Esophagus muscularis mucosa (tissue), 4 donors: ENCODE results near the gene SFPQ. TPM values are rescaled to one million over a fixed set of nuclear protein-coding genes. Genes with fewer than 3 reads are reported as not detected.

Experiments
- DNase-seq: peaks from one replicate; pipeline ENCODE4 v3.0.0-alpha.2; 2017; ENCODE audit errors: extremely low spot score
- H3K27ac ChIP-seq, 4 donors: fragments of 200-600 bp; sonication (generic); replicated peaks in 1 of 4; 1 replicate in 3 of 4; 2 replicates in 1 of 4; pipeline ENCODE4 v1.5.1; 2016 to 2019; ENCODE audit warnings: mild to moderate bottlenecking in 1 of 4
- H3K27me3 ChIP-seq, 4 donors: fragments of 200-600 bp; sonication (generic); one replicate each; pipeline versions ENCODE4 v1.5.1 to v1.6.0; 2016 to 2019
- H3K36me3 ChIP-seq, 4 donors: fragments of 200-600 bp; sonication (generic); one replicate each; pipeline ENCODE4 v1.5.1; 2016 to 2019
- H3K4me1 ChIP-seq, 4 donors: fragments of 200-600 bp; sonication (generic); one replicate each; pipeline ENCODE4 v1.5.1; 2016 to 2019
- H3K4me3 ChIP-seq, 4 donors: fragments of 200-600 bp; sonication (generic); 1 replicate in 2 of 4; 2 replicates in 2 of 4; pipeline ENCODE4 v1.5.1; 2016 to 2019; ENCODE audit warnings: mild to moderate bottlenecking in 4 of 4, moderate library complexity in 1 of 4
- H3K9me3 ChIP-seq, 4 donors: fragments of 200-600 bp; sonication (generic); 1 replicate in 3 of 4; 2 replicates in 1 of 4; pipeline ENCODE4 v1.5.1; 2016 to 2019
- CTCF ChIP-seq, 3 experiments: fragments of 200-600 bp in 2 of 3; fragments of 450-650 bp in 1 of 3; sonication (generic) in 2 of 3; IDR thresholded peaks; one replicate each; pipeline ENCODE4 v1.5.1; 2017 to 2019; ENCODE audit warnings: antibody characterized with exemption in 3 of 3, mild to moderate bottlenecking in 2 of 3, moderate library complexity in 1 of 3
- EP300 ChIP-seq: sonication (generic); formaldehyde crosslinking; IDR thresholded peaks from one replicate; pipeline ENCODE4 v1.6.1; 2017; ENCODE audit warnings: antibody characterized with exemption
- POLR2A ChIP-seq: fragments of 450-650 bp; IDR thresholded peaks from one replicate; pipeline ENCODE4 v1.6.1; 2017; ENCODE audit warnings: antibody characterized with exemption, moderate library complexity, mild to moderate bottlenecking, low read depth
- POLR2AphosphoS5 ChIP-seq, 2 donors: sonication (generic); formaldehyde crosslinking; IDR thresholded peaks; one replicate each; pipeline ENCODE4 v1.6.1; 2017; ENCODE audit warnings: antibody characterized with exemption in 2 of 2
- WGBS: methylation state at CpG from one replicate; pipeline ENCODE4 v1.1.5; 2018; 5-methylcytosine and 5-hydroxymethylcytosine counted together
- intact Hi-C: fragments of 100-400 bp; cut with DNase I; formaldehyde crosslinking; loops from one replicate; pipeline ENCODE4 v1.15.1; 2023
- total RNA-seq, 4 donors: library from RNA; depleted of rRNA; stranded (reverse); fragments of >200 nt; gene quantifications; one replicate each; pipeline versions ENCODE4 v1.1.0 to v1.2.1, GENCODE V29; 2016

Gene SFPQ
- total RNA-seq, 4 donors from 2014 or later = 81.1 to 160 (median 127) TPM

- H3K9me3 ChIP-seq = no peaks in the 10 kb centered on the region
- no peak overlapping the region for H3K4me3 ChIP-seq
- no peak for TF ChIP-seq CTCF (IDR thresholded peaks at IDR 0.05)
- no peak for TF ChIP-seq POLR2AphosphoS5 (IDR thresholded peaks at IDR 0.05)
- TF ChIP-seq POLR2A = no peak
- TF ChIP-seq EP300 = no peak
- no peak overlapping the region for H3K27ac ChIP-seq
- intact Hi-C loops = no loop called here
- H3K4me1 ChIP-seq = peaks cover 51 to 97% (median 92%) of the 10 kb centered on the region in 4 donors
- H3K27me3 ChIP-seq = no peaks in the 10 kb centered on the region
- no peak for DNase-seq
- peaks cover 78 to 100% (median 96%) of the 10 kb centered on the region in 4 donors for H3K36me3 ChIP-seq
- 80% methylated on average over 12 of the region's 12 CpGs for WGBS
Measured at GRCh38 chr1:35184495-35185199, 8.3 kb downstream of the SFPQ start.

- WGBS = 50% methylated on average over 4 of the region's 4 CpGs
- no peak for DNase-seq
- intact Hi-C loops = no loop called here
- H3K27ac ChIP-seq = no peak overlapping the region
- H3K27me3 ChIP-seq = no peaks in the 10 kb centered on the region
- peaks cover 40 to 85% (median 80%) of the 10 kb centered on the region in 4 donors for H3K4me1 ChIP-seq
- peaks cover 61 to 99% (median 91%) of the 10 kb centered on the region in 4 donors for H3K36me3 ChIP-seq
- no peaks in the 10 kb centered on the region for H3K9me3 ChIP-seq
- TF ChIP-seq POLR2AphosphoS5 (IDR thresholded peaks at IDR 0.05) (no peak), EP300 (no peak), CTCF (IDR thresholded peaks at IDR 0.05) (no peak), POLR2A (no peak)
- H3K4me3 ChIP-seq = no peak overlapping the region
Measured at GRCh38 chr1:35181790-35182455, 11.0 kb downstream of the SFPQ start.

GRCh38 chr1:35180776-35181374, 12.1 kb downstream of the SFPQ start:
- peaks cover 30 to 75% (median 70%) of the 10 kb centered on the region in 4 donors for H3K4me1 ChIP-seq
- 88% methylated on average over 7 of the region's 7 CpGs for WGBS
- H3K36me3 ChIP-seq = peaks cover 61 to 99% (median 91%) of the 10 kb centered on the region in 4 donors
- TF ChIP-seq POLR2AphosphoS5 (IDR thresholded peaks at IDR 0.05) = no peak
- no peak for TF ChIP-seq POLR2A
- no peak for TF ChIP-seq CTCF (IDR thresholded peaks at IDR 0.05)
- TF ChIP-seq EP300 = no peak
- intact Hi-C loops = no loop called here
- H3K27ac ChIP-seq = no peak overlapping the region
- no peaks in the 10 kb centered on the region for H3K9me3 ChIP-seq
- no peak overlapping the region for H3K4me3 ChIP-seq
- no peaks in the 10 kb centered on the region for H3K27me3 ChIP-seq
- no peak for DNase-seq

- 43% methylated on average over 1 of the region's 1 CpG for WGBS
- Histone ChIP-seq H3K27me3 (no peaks in the 10 kb centered on the region), H3K4me1 (peaks cover 26 to 65% (median 60%) of the 10 kb centered on the region in 4 donors), H3K27ac (no peak overlapping the region), H3K9me3 (no peaks in the 10 kb centered on the region), H3K4me3 (no peak overlapping the region), H3K36me3 (peaks cover 63 to 99% (median 92%) of the 10 kb centered on the region in 4 donors)
- DNase-seq = no peak
- intact Hi-C loops = no loop called here
- TF ChIP-seq CTCF (IDR thresholded peaks at IDR 0.05) = no peak
- peak in 1 of 2 donors; percentile 7 for TF ChIP-seq POLR2AphosphoS5 (IDR thresholded peaks at IDR 0.05)
Measured at GRCh38 chr1:35179908-35180307, 13.0 kb downstream of the SFPQ start.
